ENCODE measurements around the gene TIMP4. TPM values are rescaled to one million over a fixed set of nuclear protein-coding genes. Genes with fewer than 3 reads are reported as not detected.

The TIMP4 gene
- total RNA-seq, result 1.8 and 2.1 TPM in 2 replicates

DNA sequence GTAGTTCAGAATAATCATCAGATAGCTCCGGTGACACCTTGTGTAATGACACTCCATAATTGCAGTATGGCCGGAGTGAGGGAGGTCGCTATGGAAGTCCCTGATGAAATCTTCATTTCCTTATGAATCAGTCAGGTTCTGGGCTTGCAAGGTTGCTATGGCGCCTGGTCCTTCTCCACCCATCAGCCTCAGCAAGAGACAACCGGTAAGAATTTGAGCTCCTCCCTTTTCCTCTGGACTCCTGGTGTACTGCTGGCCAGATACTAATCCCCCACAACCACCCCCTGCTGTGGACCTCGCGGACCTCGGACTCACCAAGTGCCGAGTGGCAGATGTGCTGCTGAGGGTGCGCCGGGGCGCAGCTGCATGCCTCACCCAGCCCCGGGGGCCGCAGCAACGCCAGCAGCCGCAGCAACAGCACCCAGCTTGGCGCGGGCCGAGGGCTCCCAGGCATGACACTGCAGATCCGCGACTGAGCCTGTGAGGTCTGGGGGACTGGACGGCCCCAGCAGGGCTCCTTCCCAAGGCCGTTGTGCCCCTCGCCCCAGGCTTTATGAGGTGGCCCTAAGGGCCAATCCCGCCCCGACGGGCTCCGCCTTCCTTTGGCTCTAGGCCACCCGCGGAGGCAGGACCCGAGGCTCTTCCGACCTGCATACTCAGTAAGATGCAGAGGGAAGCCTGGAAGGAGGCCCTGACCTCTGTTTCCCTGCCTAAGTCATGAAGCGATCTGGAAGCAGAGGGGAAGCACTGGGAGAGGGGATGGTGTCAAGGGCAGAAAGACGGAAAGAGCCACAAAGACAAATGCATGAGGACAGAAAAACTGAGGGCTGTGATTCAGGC lies at the start of gene TIMP4:
Gene TIMP4 (minus strand): TSS at position 526 of the 840 bp plus-strand sequence. CDS start 72 bp downstream, at position 454.

Other genes starting within 250 kb of the TIMP4 start
- 0.37 TPM in 1 of 2 replicates, not detected in the other for gene SYN2, start 154.5 kb downstream of the TIMP4 start, total RNA-seq
- 1.2 and 5.5 TPM in 2 replicates for gene PPARG, start 130.2 kb upstream of the TIMP4 start, total RNA-seq